ENCODE measurements around the gene IER5.
A peak's percentile ranks its signal among the peaks of the same experiment; 100 is the strongest.
"Not testable (repeated sequence)": the region's sequence is repeated elsewhere in the genome, so short reads cannot be mapped to it uniquely, and the experiment has no call there.

The IER5 gene

GRCh38 chr1:181060066-181060465 is 28.4 kb upstream of the IER5 start:
- DNase-seq (ENCODE audit: extremely low read depth, insufficient read length): no peak
- TF ChIP-seq CTCF (IDR thresholded peaks at IDR 0.05; ENCODE audit: insufficient read depth, low read length, poor library complexity, severe bottlenecking): no peak
- Histone ChIP-seq H3K36me3 (ENCODE audit: control insufficient read depth, insufficient read depth, low read length) (peaks cover 3% of the 10 kb centered on the region), H3K4me3 (replicated peaks; ENCODE audit: low read depth, low read length) (no peak overlapping the region), H3K27me3 (replicated peaks; ENCODE audit: control insufficient read depth, insufficient read depth, low read length) (no peaks in the 10 kb centered on the region)

DNA sequence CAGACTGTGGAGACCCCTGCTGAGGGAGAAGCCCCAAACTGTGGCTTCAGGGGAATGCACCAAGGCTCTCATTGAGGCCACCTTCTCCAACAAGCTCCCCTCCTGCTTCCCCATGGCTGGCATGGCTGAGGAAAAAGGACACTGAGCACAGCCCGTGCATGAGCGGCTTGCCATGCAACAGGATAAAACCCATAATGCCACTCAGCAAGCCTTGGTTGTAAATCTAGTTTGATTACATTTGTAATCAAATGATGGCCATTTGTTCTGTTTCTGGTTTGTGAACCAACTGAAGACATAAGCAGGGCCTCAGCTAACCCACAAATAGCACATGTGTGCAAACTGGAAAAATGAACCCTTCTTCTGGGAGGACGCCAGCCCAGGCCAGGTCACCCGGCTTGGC is 27.6 kb upstream of the IER5 start:
- H3K27me3 ChIP-seq (replicated peaks; ENCODE audit: control insufficient read depth, insufficient read depth, low read length); H3K4me3 ChIP-seq (replicated peaks; ENCODE audit: low read depth, low read length); H3K36me3 ChIP-seq (ENCODE audit: control insufficient read depth, insufficient read depth, low read length); DNase-seq (ENCODE audit: extremely low read depth, insufficient read length): not testable (repeated sequence)

DNA sequence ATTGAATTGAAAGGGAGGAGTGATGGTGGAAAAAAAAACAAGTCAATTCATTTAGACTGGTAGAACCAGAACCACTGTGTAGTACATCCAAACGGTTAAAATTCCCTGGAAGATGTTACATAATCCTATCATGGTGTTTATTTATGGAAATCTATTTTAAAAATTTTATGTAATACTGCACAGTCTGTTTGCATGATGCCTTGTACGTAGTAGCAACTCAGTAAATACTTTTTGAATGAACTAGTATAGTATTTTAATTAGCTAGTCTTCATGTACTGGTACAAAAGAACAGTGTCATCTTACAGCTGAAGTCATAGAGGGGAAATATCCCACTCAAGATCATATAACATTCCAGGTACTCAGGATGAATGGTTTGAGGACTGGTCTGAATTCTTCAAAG is 27.0 kb upstream of the IER5 start:
- Histone ChIP-seq H3K36me3 (ENCODE audit: control insufficient read depth, insufficient read depth, low read length) (peaks cover 2% of the 10 kb centered on the region; the same call in 1 of the 2 replicates), H3K27me3 (replicated peaks; ENCODE audit: control insufficient read depth, insufficient read depth, low read length) (no peaks in the 10 kb centered on the region), H3K4me3 (replicated peaks; ENCODE audit: low read depth, low read length) (no peak overlapping the region; the same call in 1 of the 2 replicates)
- DNase-seq (ENCODE audit: extremely low read depth, insufficient read length): no peak
- no peak for TF ChIP-seq CTCF (IDR thresholded peaks at IDR 0.05; ENCODE audit: insufficient read depth, low read length, poor library complexity, severe bottlenecking)

- TF ChIP-seq CTCF (IDR thresholded peaks at IDR 0.05; ENCODE audit: insufficient read depth, low read length, poor library complexity, severe bottlenecking): no peak
- Histone ChIP-seq H3K4me3 (replicated peaks; ENCODE audit: low read depth, low read length) (peak overlapping the region; percentile 41), H3K36me3 (ENCODE audit: control insufficient read depth, insufficient read depth, low read length) (no peaks in the 10 kb centered on the region; the same call in 1 of the 2 replicates), H3K27me3 (replicated peaks; ENCODE audit: control insufficient read depth, insufficient read depth, low read length) (no peaks in the 10 kb centered on the region)
- peak; percentile 79 for DNase-seq (ENCODE audit: extremely low read depth, insufficient read length)
Measured at GRCh38 chr1:181061891-181062835, 26.3 kb upstream of the IER5 start.

DNA sequence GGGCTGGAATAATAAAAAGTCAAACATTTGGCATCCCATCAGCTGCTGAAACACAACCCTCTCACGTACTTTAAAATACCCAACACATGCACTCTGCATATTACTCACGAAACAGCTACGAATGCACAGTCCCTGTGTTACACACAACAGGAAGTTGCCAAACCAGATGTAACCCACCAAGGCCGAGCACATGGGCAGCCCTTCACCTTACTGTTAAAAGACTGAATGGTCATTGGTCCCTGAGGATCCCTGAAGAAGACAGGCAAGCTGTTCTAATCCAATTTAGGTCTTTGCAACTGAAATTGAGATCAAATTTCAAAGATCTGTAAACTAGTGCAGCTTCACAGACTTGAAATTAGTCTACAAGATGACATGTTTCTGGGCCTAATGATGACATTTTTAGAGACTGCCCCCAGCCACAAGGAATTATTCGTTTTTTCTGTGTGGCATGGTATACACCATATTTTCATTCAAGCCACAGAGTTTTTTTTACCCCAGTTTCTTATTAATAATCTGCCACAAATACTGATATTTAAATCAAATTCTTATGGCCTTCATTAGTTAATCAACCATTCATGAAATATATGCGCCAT is 25.6 kb upstream of the IER5 start:
- no peak for TF ChIP-seq CTCF (IDR thresholded peaks at IDR 0.05; ENCODE audit: insufficient read depth, low read length, poor library complexity, severe bottlenecking)
- DNase-seq (ENCODE audit: extremely low read depth, insufficient read length): peak; percentile 61
- H3K36me3 ChIP-seq (ENCODE audit: control insufficient read depth, insufficient read depth, low read length): no peaks in the 10 kb centered on the region; the same call in 1 of the 2 replicates
- no peak overlapping the region; the same call in 1 of the 2 replicates for H3K4me3 ChIP-seq (replicated peaks; ENCODE audit: low read depth, low read length)
- no peaks in the 10 kb centered on the region for H3K27me3 ChIP-seq (replicated peaks; ENCODE audit: control insufficient read depth, insufficient read depth, low read length)

- Histone ChIP-seq H3K36me3 (ENCODE audit: control insufficient read depth, insufficient read depth, low read length) (no peaks in the 10 kb centered on the region), H3K27me3 (replicated peaks; ENCODE audit: control insufficient read depth, insufficient read depth, low read length) (no peaks in the 10 kb centered on the region), H3K4me3 (replicated peaks; ENCODE audit: low read depth, low read length) (no peak overlapping the region)
- no peak for TF ChIP-seq CTCF (IDR thresholded peaks at IDR 0.05; ENCODE audit: insufficient read depth, low read length, poor library complexity, severe bottlenecking)
- DNase-seq (ENCODE audit: extremely low read depth, insufficient read length): no peak
Measured at GRCh38 chr1:181064011-181064623, 24.4 kb upstream of the IER5 start.

Data from GM06990 (cell line).